IMR-90 (cell line): ENCODE data around the gene SHISA4. TPM values are rescaled to one million over a fixed set of nuclear protein-coding genes. Genes with fewer than 3 reads are reported as not detected.

Experiments used
- ATAC-seq: fragments of 200-7000 bp; cut with Tn5 transposase; 2 replicates; pipeline ENCODE4 v1.9.1; 2020; ENCODE audit warnings: low read depth, mild to moderate bottlenecking, moderate library complexity
- BruUV-seq: library from RNA; stranded (reverse); fragments of 400-500 nt; replicated peaks from 2 replicates; lab custom pipeline; 2021; lab: Mats Ljungman, UMichigan
- CTCF ChIA-PET: fragments of 300-600 bp; formaldehyde crosslinking; extraction: SDS; loops from one replicate; lab custom pipeline; 2021; ENCODE audit warnings: antibody characterized with exemption; lab: Yijun Ruan, JAX
- POLR2A ChIA-PET: fragments of 300-600 bp; sonication (Branson Sonifier 250); formaldehyde crosslinking; loops from one replicate; lab custom pipeline; 2022; ENCODE audit warnings: antibody characterized with exemption; ENCODE audit not compliant: unreplicated experiment; lab: Charles Lee
- DNase-seq: peaks from one replicate; pipeline ENCODE4 v3.0.0; 2013
- H2AFZ ChIP-seq: replicated peaks from 2 replicates; pipeline ENCODE3; 2013; ENCODE audit warnings: low read length, mild to moderate bottlenecking; ENCODE audit not compliant: poor library complexity
- H2AK5ac ChIP-seq: 2 replicates; pipeline ENCODE4 v1.6.1; 2013; ENCODE audit warnings: low read depth, low read length, inconsistent platforms
- H2AK9ac ChIP-seq: replicated peaks from 2 replicates; pipeline ENCODE3; 2013; ENCODE audit warnings: mild to moderate bottlenecking, low read depth, low read length, moderate library complexity; ENCODE audit not compliant: poor library complexity
- H2BK120ac ChIP-seq: 2 replicates; pipeline ENCODE4 v1.6.1; 2013; ENCODE audit warnings: low read depth, low read length, inconsistent platforms
- H2BK15ac ChIP-seq: 3 replicates; pipeline ENCODE4 v1.6.1; 2013; ENCODE audit warnings: low read depth, low read length, inconsistent platforms
- H2BK20ac ChIP-seq: 2 replicates; pipeline ENCODE4 v1.6.1; 2013; ENCODE audit warnings: low read depth, mild to moderate bottlenecking, inconsistent platforms, low read length, moderate library complexity
- H2BK5ac ChIP-seq: 2 replicates; pipeline ENCODE4 v1.6.1; 2013; ENCODE audit warnings: mild to moderate bottlenecking, low read depth, low read length, inconsistent platforms; ENCODE audit not compliant: poor library complexity, severe bottlenecking
- H3K14ac ChIP-seq: replicated peaks from 2 replicates; pipeline ENCODE4 v1.6.1; 2013; ENCODE audit warnings: low read depth, low read length, inconsistent platforms
- H3K18ac ChIP-seq: 2 replicates; pipeline ENCODE4 v1.6.1; 2013; ENCODE audit warnings: low read depth, low read length, control low read depth
- H3K23ac ChIP-seq: 2 replicates; pipeline ENCODE4 v1.6.1; 2013; ENCODE audit warnings: low read depth, low read length, inconsistent platforms
- H3K27ac ChIP-seq: 2 replicates; pipeline ENCODE4 v1.5.1; 2013; ENCODE audit warnings: mild to moderate bottlenecking, control low read depth, low read length; ENCODE audit not compliant: insufficient read depth
- H3K27me3 ChIP-seq: 2 replicates; pipeline ENCODE4 v1.6.1; 2013; ENCODE audit warnings: low read length; ENCODE audit not compliant: control insufficient read depth, insufficient read depth
- H3K36me3 ChIP-seq: 2 replicates; pipeline ENCODE4 v1.6.1; 2013; ENCODE audit warnings: low read length, mixed read lengths; ENCODE audit not compliant: control insufficient read depth, insufficient read depth
- H3K4ac ChIP-seq: 2 replicates; pipeline ENCODE4 v1.6.1; 2013; ENCODE audit warnings: low read depth, low read length, inconsistent platforms
- H3K4me1 ChIP-seq: 2 replicates; pipeline ENCODE4 v1.6.1; 2013; ENCODE audit warnings: low read length, mixed read lengths; ENCODE audit not compliant: control insufficient read depth, insufficient read depth
- H3K4me2 ChIP-seq: 2 replicates; pipeline ENCODE4 v1.6.1; 2013; ENCODE audit warnings: low read depth, mild to moderate bottlenecking, control low read depth, low read length, moderate library complexity
- H3K4me3 ChIP-seq: 2 replicates; pipeline ENCODE4 v1.5.1; 2013; ENCODE audit warnings: low read depth, mild to moderate bottlenecking, control low read depth, low read length, moderate library complexity; ENCODE audit not compliant: insufficient read depth
- H3K56ac ChIP-seq: 2 replicates; pipeline ENCODE4 v1.6.1; 2013; ENCODE audit warnings: low read length, inconsistent platforms; ENCODE audit not compliant: insufficient read depth; ENCODE audit errors: extremely low read depth
- H3K79me1 ChIP-seq, 2 experiments: 2 replicates each; pipeline ENCODE4 v1.6.1; 2013; ENCODE audit warnings: low read length in 2 of 2, inconsistent platforms in 1 of 2, low read depth in 1 of 2
- H3K9ac ChIP-seq: 2 replicates; pipeline ENCODE4 v1.6.1; 2013; ENCODE audit warnings: low read depth, low read length, control low read depth
- H3K9me1 ChIP-seq: 2 replicates; pipeline ENCODE4 v1.6.1; 2013; ENCODE audit warnings: low read length, inconsistent platforms; ENCODE audit not compliant: insufficient read depth
- H3K9me3 ChIP-seq: 2 replicates; pipeline ENCODE4 v1.6.1; 2013; ENCODE audit warnings: low read length; ENCODE audit not compliant: control insufficient read depth, insufficient read depth
- H4K20me1 ChIP-seq: 2 replicates; pipeline ENCODE4 v1.6.1; 2013; ENCODE audit warnings: low read length, inconsistent platforms; ENCODE audit not compliant: insufficient read depth
- H4K5ac ChIP-seq: 2 replicates; pipeline ENCODE4 v1.6.1; 2013; ENCODE audit warnings: mild to moderate bottlenecking, low read depth, low read length, control low read depth
- H4K8ac ChIP-seq, 2 experiments: 2 replicates each; pipeline ENCODE4 v1.6.1; 2013; ENCODE audit warnings: low read depth in 2 of 2, low read length in 2 of 2, control low read depth in 1 of 2, inconsistent platforms in 1 of 2
- H4K91ac ChIP-seq: 2 replicates; pipeline ENCODE4 v1.6.1; 2013; ENCODE audit warnings: low read depth, low read length, inconsistent platforms; ENCODE audit not compliant: insufficient read depth
- CTCF ChIP-seq: conservative IDR thresholded peaks from 2 replicates; pipeline ENCODE4 v1.5.1; 2012; ENCODE audit warnings: mild to moderate bottlenecking, low read depth, low read length, improper control_type of control experiment
- ELK1 ChIP-seq: fragments of 150-350 bp; IDR thresholded peaks from 2 replicates; pipeline ENCODE4 v1.6.1; 2016; ENCODE audit warnings: low read depth, mild to moderate bottlenecking, low read length, moderate library complexity, borderline replicate concordance
- FOS ChIP-seq: fragments of 150-350 bp; IDR thresholded peaks from 2 replicates; pipeline ENCODE4 v1.6.1; 2016; ENCODE audit warnings: low read depth, low read length
- MAZ ChIP-seq: IDR thresholded peaks from 2 replicates; pipeline ENCODE4 v1.6.1; 2012; ENCODE audit warnings: low read depth, mild to moderate bottlenecking, low read length, improper control_type of control experiment, moderate library complexity, borderline replicate concordance
- POLR2A ChIP-seq: IDR thresholded peaks from 2 replicates; pipeline ENCODE4 v1.6.1; 2012; ENCODE audit warnings: mild to moderate bottlenecking, low read depth, low read length
- RAD21 ChIP-seq: IDR thresholded peaks from 2 replicates; pipeline ENCODE4 v1.6.1; 2012; ENCODE audit warnings: low read length, improper control_type of control experiment
- WGBS, 2 experiments: methylation state at CpG; one replicate each; pipeline versions ENCODE4 v1.1.5 to v1.1.7; 2013; ENCODE audit warnings: missing lambda C conversion rate in 2 of 2; ENCODE audit not compliant: insufficient read length in 1 of 2; ENCODE audit errors: extremely low coverage in 2 of 2; 5-methylcytosine and 5-hydroxymethylcytosine counted together
- dilution Hi-C: fragments of 300-500 bp; cut with HindIII; formaldehyde crosslinking; loops from one replicate; pipeline ENCODE4 v1.14.3; 2018; ENCODE audit warnings: low sequenced_read_pairs; ENCODE audit not compliant: unreplicated experiment
- in situ Hi-C: fragments of 300-500 bp; cut with MboI; formaldehyde crosslinking; loops from 3 replicates; pipeline ENCODE4 v1.14.3; 2019; ENCODE audit warnings: low sequenced_read_pairs, inconsistent platforms, mixed read lengths
- intact Hi-C: fragments of 100-400 bp; cut with micrococcal nuclease; formaldehyde crosslinking; loops from 2 replicates; pipeline ENCODE4 v1.10.0; 2022
- polyA plus RNA-seq, 3 experiments: library from polyadenylated mRNA; depleted of rRNA; stranded (reverse); fragments of >200 nt; gene quantifications; 2 replicates each; pipeline ENCODE4 v1.2.3, GENCODE V29; 2012; ENCODE audit warnings: low replicate concordance in 1 of 3
- total RNA-seq: library from RNA; depleted of rRNA; stranded (reverse); fragments of >200 nt; gene quantifications from 2 replicates; pipeline ENCODE4 v1.2.3, GENCODE V29; 2012

Gene SHISA4
- total and polyA plus RNA-seq, 2 of the 4 experiments (the other 2 are of a cell fraction) = 10.0 to 34.8 TPM

- no peak overlapping the region for H3K18ac ChIP-seq
- peaks cover 28 to 63% of the 10 kb centered on the region in 2 experiments for H3K79me1 ChIP-seq
- peaks cover 7% of the 10 kb centered on the region for H3K9me1 ChIP-seq
- H3K36me3 ChIP-seq = peaks cover 26% of the 10 kb centered on the region
- no peak overlapping the region for H3K27ac ChIP-seq
- peaks cover 3% of the 10 kb centered on the region; the same call in 1 of the 2 replicates for H3K4me1 ChIP-seq
- POLR2A ChIA-PET = interaction anchor here (0.5 kb wide), 1 partner anchor 17 kb away, joined by 3 read pairs; no protein-coding TSS in a partner anchor
- no peaks in the 10 kb centered on the region for H3K9me3 ChIP-seq
- peak overlapping the region; percentile 3; the same call in 1 of the 2 replicates for H3K4ac ChIP-seq
- H2BK5ac ChIP-seq = peak overlapping the region; percentile 80
- no peak overlapping the region for H3K4me3 ChIP-seq
- H2AFZ ChIP-seq = no peak overlapping the region
- H3K9ac ChIP-seq = no peak overlapping the region
- in situ Hi-C loops = no loop called here
- intact Hi-C loops = no loop called here
- TF ChIP-seq POLR2A (no peak), ELK1 (no peak), MAZ (no peak), RAD21 (no peak), FOS (no peak), CTCF (no peak)
- BruUV-seq = no TSS peak
- H2BK20ac ChIP-seq = peak overlapping the region; percentile 33; the same call in 1 of the 2 replicates
- H3K14ac ChIP-seq = 0 out of 2 replicates have a peak overlapping the region, but pooled peaks have one; percentile 20
- H3K4me2 ChIP-seq = peak overlapping the region; percentile 19; the same call in 1 of the 2 replicates
- 70% methylated on average over 2 of the region's 2 CpGs; no CpG with 5 or more reads in 1 of the 2 experiments for WGBS, 2 experiments
- H2AK5ac ChIP-seq = no peak overlapping the region
- H4K5ac ChIP-seq = no peak overlapping the region
- H4K8ac ChIP-seq = no peak overlapping the region
- no peak overlapping the region for H2AK9ac ChIP-seq
- no peak overlapping the region for H4K91ac ChIP-seq
- H2BK15ac ChIP-seq = no peak overlapping the region; the same call in 2 of the 3 replicates
- H3K56ac ChIP-seq = no peak overlapping the region; the same call in 1 of the 2 replicates
- H4K20me1 ChIP-seq = peaks cover 23% of the 10 kb centered on the region; the same call in 1 of the 2 replicates
- ATAC-seq (peak; percentile 7; the same call in 1 of the 2 replicates), DNase-seq (no peak)
- H2BK120ac ChIP-seq = 0 out of 2 replicates have a peak overlapping the region, but pooled peaks have one; percentile 24
- CTCF ChIA-PET = interaction anchor here (1.1 to 3.1 kb wide), 2 partner anchors 20 to 34 kb away, joined by 4 to 8 read pairs; partner anchors contain the start of gene IPO9
- H3K27me3 ChIP-seq = no peaks in the 10 kb centered on the region
- dilution Hi-C loops = no loop called here
- peak overlapping the region; percentile 39; the same call in 1 of the 2 replicates for H3K23ac ChIP-seq
Measured at GRCh38 chr1:201849372-201850052, 39.2 kb upstream of the SHISA4 start.
